Measurements from ENCODE around the gene GTPBP6. TPM values are rescaled to one million over a fixed set of nuclear protein-coding genes. Genes with fewer than 3 reads are reported as not detected.

Gene GTPBP6
- total RNA-seq, 4 donors from 2014 or later = 26.2 to 65.3 (median 35.7) TPM

GRCh38 chrX:338281-338835 is 19.8 kb upstream of the GTPBP6 start:
- intact Hi-C loops (cut with DNase I; ENCODE audit: low total_unique reads) = no loop called here
- Histone ChIP-seq H3K9me3 (no peaks in the 10 kb centered on the region), H3K27ac (no peak overlapping the region), H3K27me3 (no peaks in the 10 kb centered on the region), H3K4me3 (no peak overlapping the region), H3K4me1 (no peaks in the 10 kb centered on the region), H3K36me3 (no peaks in the 10 kb centered on the region)
- no peak for TF ChIP-seq CTCF (IDR thresholded peaks at IDR 0.05)
- no peak for TF ChIP-seq POLR2A (IDR thresholded peaks at IDR 0.05)
- DNase-seq = no peak

- no peak overlapping the region for H3K4me3 ChIP-seq
Observed at GRCh38 chrX:337331-337831, 18.8 kb upstream of the GTPBP6 start.

GRCh38 chrX:336227-336626 is 17.6 kb upstream of the GTPBP6 start:
- no peak for DNase-seq
- Histone ChIP-seq H3K9me3 (no peaks in the 10 kb centered on the region), H3K4me1 (peaks cover 0 to 6% of the 10 kb centered on the region in 2 donors), H3K27ac (no peak overlapping the region), H3K36me3 (no peaks in the 10 kb centered on the region), H3K27me3 (no peaks in the 10 kb centered on the region), H3K4me3 (no peak overlapping the region)
- no peak for TF ChIP-seq CTCF (IDR thresholded peaks at IDR 0.05)
- TF ChIP-seq POLR2A (IDR thresholded peaks at IDR 0.05) = no peak
- intact Hi-C loops (cut with DNase I; ENCODE audit: low total_unique reads) = no loop called here

More at GRCh38 chrX:337331-337831, 18.8 kb upstream of the GTPBP6 start:
- Histone ChIP-seq H3K9me3 (no peaks in the 10 kb centered on the region), H3K27ac (no peak overlapping the region), H3K27me3 (no peaks in the 10 kb centered on the region), H3K4me1 (no peaks in the 10 kb centered on the region), H3K36me3 (no peaks in the 10 kb centered on the region)
- intact Hi-C loops (cut with DNase I; ENCODE audit: low total_unique reads) = no loop called here
- no peak for DNase-seq
- no peak for TF ChIP-seq CTCF (IDR thresholded peaks at IDR 0.05)
- TF ChIP-seq POLR2A (IDR thresholded peaks at IDR 0.05) = no peak

- Histone ChIP-seq H3K4me3 (no peak overlapping the region), H3K9me3 (no peaks in the 10 kb centered on the region), H3K27ac (no peak overlapping the region), H3K27me3 (no peaks in the 10 kb centered on the region), H3K4me1 (peaks cover 0 to 9% of the 10 kb centered on the region in 2 donors), H3K36me3 (no peaks in the 10 kb centered on the region)
- DNase-seq = no peak
- TF ChIP-seq POLR2A (IDR thresholded peaks at IDR 0.05) = no peak
- no peak for TF ChIP-seq CTCF (IDR thresholded peaks at IDR 0.05)
- intact Hi-C loops (cut with DNase I; ENCODE audit: low total_unique reads) = no loop called here
Observed at GRCh38 chrX:335758-336155, 17.2 kb upstream of the GTPBP6 start.

GRCh38 chrX:334971-335757 is 16.6 kb upstream of the GTPBP6 start:
- TF ChIP-seq CTCF (IDR thresholded peaks at IDR 0.05) (no peak), POLR2A (IDR thresholded peaks at IDR 0.05) (no peak)
- DNase-seq = no peak
- intact Hi-C loops (cut with DNase I; ENCODE audit: low total_unique reads) = no loop called here

More at GRCh38 chrX:334971-335757, 16.6 kb upstream of the GTPBP6 start:
- no peaks in the 10 kb centered on the region for H3K36me3 ChIP-seq
- H3K9me3 ChIP-seq = no peaks in the 10 kb centered on the region
- peaks cover 0 to 9% of the 10 kb centered on the region in 2 donors for H3K4me1 ChIP-seq
- no peak overlapping the region for H3K27ac ChIP-seq
- H3K4me3 ChIP-seq = no peak overlapping the region
- H3K27me3 ChIP-seq = no peaks in the 10 kb centered on the region

Data from uterus (tissue), 4 donors.